GM19452 (cell line): ENCODE measurements around the gene LNPEP.
"Not testable (repeated sequence)": the region's sequence is repeated elsewhere in the genome, so short reads cannot be mapped to it uniquely, and the experiment has no call there.

Experiments used
- ATAC-seq: cut with Tn5 transposase; IDR thresholded peaks from one replicate; pipeline ENCODE4 v1.9.1; 2021; ENCODE audit not compliant: unreplicated experiment

LNPEP gene

GRCh38 chr5:96928931-96929708 lies 6.8 kb upstream of the LNPEP start:
- no peak for ATAC-seq

DNA sequence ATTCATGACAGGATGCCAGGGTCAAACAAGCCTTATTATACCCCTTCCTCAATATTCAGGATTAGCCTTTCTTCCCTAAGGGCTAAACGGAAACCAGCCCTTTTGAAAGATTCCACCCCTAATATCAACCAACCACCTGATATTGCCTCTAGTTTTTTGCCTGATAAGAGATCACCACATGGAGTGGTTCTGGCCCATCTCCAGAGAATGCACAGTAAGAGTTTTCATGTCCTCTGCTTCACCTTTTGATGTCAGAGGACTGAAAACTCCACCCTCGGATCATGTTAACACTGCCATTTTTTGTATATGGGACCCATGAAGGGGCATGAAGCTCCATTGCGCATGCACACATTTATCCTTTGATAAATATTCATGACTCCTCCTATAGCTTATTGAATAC lies 5.8 kb upstream of the LNPEP start:
- ATAC-seq, result no peak

DNA sequence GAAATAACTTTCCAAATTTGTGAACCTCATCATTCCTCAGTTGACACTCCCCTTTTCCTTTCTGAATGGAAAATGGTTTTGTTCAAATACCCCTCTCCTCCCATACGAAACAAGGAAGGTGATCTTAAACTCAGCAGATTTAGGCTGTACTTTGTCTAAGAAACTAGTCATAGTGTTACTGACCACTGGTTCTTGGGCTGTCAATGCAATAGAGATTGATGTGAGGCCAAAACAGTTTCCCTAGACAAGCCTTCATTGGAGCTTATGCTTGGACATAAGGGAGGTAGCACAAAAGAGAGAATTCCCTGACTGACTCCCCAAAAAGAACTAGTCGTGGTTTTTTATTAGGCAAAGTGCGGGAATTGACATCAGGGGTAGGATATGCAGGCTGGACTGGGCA lies 5.3 kb upstream of the LNPEP start:
- ATAC-seq, result no peak

DNA sequence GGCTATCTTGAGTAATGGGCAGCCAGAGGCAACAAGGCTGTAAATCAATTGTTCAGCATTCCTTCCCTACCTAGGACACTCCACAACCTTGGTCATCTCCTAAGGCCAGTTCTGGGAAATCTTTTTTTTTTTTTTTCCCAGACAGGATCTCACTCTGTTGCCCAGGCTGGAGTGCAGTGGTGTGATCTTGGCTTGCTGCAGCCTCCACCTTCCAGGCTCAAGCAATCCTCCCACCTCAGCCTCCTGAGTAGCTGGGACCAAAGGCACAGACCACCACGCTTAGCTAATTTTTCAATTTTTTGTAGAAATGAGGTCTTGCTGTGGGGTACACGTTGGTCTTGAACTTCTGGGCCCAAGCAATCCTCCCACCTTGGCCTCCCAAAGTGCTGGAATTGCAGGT lies 4.8 kb upstream of the LNPEP start:
- not testable (repeated sequence) for ATAC-seq

DNA sequence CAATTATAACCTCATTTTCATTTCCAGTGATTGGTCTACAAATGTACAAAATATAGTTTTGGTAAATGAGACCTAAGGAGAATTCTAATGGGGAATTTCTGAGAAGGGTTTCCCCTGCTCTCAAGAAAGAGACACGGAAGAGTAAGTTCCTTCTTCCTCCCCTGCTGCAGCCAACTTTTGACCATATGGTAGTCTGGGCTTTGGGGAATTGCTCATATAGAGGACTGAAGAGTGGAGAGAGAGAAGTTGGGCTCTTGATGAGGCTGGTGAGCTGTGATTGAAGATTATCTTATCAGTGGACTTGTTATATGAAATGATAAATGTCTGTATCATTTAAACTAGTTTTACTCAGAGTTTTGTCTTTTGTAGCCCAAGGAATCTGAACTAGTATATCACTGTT lies 4.3 kb upstream of the LNPEP start:
- no peak for ATAC-seq

DNA sequence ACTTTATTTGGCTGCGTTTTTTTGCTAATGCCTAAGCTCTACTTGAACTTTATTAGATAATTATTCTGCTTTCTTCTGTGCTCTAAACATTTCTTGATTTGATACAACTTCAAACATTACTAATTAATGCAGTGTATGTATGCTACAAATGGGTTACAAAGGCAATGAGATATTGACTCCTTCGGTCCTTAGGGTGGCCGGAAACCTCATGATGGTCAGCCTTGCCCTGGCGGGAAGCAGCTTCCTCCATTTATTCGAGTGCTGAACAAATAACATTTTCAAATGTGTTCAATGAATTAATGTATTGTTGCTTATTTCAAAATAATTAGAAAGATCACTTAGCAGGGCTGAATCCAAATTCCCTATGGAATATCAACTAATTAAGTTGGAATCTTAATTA lies 3.9 kb upstream of the LNPEP start:
- ATAC-seq, result no peak

DNA sequence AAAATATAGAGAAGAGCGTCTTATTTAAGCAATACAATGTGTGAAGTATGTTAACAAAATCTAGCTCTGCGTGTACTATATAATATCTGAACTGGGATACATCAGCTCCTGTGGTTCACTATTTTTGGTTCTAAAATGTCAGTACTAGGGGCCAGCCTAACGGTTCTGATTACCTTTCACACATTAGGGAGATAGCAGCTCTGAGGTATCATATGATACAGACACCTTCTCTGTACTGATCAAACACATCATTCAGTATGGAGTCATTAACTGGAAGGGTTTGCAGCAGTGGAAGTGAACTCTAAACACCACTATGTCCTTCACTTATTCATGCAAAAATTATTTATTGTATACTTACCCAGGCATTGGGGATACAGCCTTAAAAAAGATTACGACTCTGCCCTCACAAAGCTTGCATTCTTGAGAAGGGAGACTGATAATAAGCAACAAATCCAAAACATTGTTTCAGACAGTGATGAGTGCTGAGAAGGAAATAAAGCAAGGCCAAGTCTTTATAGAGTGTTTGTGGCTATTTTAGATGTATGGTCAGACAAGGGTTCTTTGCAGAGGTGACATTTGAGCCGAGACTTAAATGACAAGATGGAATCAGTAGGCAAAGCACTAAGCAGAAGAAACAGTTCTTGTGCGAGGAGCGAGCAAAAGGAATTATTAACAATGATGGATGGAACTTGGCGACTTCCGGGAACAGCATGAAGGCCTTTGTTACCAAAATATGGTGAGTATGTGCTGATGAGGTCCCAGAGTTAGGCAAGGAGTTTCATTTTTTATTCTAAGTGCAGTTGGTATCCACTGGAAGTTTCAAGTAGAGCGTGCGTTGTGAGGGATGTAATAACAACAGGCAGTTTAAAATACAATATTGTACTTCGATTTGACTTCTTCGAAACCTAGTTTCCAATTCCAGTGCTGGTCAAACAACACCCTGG lies 1.8 kb upstream of the LNPEP start:
- ATAC-seq, result no peak

DNA sequence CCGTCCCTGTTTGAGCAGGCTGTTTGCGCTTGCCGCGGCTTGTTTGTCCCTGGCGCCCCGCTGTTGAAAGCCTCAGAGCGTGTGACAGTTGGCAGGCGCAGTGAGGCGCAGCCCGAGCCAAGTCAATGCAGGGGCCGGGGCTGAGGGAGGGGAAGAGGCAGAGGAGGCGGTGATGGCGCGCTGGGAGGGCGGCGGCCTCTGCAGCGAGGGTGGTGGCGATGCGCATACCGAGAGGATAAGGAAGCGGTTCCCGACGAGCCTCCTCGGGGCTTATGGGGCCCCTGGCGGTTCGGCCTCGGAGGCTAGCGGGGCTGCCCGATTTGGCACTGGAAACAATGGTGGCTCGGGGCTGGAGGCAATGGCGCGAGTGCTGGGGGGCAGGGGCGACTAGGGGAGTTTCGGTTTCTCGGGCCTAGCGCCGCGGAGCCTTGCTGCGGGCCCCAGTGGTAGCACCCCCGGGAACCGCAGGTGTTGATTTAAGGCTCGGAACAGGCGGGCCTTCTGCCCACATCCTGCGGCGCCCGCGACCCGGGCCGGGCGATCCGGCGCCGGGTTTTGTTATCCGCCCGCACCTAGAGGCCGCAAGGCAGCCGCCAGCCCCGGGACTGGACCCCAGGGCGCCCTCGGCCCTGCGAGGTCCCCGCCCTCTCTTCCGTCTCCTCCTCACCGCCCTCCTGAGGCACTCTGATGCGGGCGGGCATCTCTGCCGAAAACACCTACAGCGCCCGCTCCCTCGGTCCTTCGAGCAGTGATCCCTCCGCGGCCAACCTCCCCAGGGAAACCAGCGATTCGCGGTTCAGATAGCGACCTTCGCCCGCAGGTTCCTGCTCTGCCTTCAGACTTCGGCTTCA lies 947 bp upstream of the LNPEP start:
- peak; percentile 61 for ATAC-seq

- ATAC-seq, result peak; percentile 26
Observed at GRCh38 chr5:96936431-96937320, 796 bp downstream of the LNPEP start.

- no peak for ATAC-seq
Observed at GRCh38 chr5:96940586-96940985, 4.7 kb downstream of the LNPEP start.

- no peak for ATAC-seq
Observed at GRCh38 chr5:96941140-96941539, 5.3 kb downstream of the LNPEP start.

DNA sequence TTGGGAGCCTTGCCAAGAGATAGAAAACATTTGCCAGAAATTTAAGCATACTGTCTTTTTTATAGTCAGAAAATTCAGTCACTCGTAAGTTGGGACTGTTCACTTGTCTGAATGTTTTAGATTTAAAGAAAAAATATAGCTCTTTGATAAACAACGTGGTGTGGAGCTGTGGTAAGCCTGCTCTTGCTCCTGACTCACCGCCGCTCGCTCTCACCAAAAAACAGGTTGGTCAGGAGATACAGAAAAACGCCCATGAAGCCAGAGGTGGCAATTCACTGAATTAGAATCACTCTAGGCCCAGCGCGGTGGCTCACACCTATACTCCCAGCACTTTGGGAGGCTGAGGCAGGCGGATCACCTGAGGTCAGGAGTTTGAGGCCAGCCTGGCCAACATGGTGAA lies 6.2 kb downstream of the LNPEP start:
- no peak for ATAC-seq

DNA sequence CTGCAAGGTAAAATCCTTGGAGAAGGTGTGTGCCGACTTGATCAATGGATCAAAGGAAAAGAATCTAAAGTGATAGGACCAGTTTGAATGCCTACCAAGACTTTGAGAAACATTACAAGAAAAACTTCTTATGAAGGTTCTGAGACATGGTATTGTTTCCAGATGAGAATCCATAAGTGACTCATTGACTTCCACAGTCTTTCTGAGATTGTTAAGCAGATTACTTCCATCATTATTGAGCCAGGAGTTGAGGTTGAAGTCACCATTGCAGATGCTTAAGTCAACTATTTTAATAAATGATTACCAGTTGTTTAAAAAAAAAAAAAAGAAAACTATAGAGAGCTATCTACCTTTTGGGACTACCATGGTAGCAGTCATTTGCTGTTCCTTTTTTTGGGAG lies 7.0 kb downstream of the LNPEP start:
- ATAC-seq, result no peak

GRCh38 chr5:96943799-96944198 lies 7.9 kb downstream of the LNPEP start:
- ATAC-seq, result no peak

GRCh38 chr5:96945144-96945897 lies 9.4 kb downstream of the LNPEP start:
- no peak for ATAC-seq

DNA sequence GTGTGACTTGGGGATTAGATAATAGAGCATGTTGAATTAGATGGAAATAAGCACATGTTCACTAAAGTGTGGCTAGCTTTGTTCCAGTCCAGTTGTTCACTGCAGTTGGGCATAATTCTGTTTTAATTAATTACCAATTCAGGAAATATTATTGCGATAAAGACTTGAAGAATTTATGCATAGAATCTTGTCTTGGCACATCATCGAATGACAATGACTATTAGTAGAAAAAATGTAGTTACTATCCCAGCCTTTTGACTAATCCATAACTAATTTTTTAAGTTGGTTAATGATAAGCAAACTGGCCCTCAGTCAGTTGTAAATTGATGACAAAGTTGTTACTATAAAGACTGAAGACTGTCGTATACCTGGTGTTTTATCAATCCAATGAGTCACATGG lies 10.5 kb downstream of the LNPEP start:
- ATAC-seq, result no peak

DNA sequence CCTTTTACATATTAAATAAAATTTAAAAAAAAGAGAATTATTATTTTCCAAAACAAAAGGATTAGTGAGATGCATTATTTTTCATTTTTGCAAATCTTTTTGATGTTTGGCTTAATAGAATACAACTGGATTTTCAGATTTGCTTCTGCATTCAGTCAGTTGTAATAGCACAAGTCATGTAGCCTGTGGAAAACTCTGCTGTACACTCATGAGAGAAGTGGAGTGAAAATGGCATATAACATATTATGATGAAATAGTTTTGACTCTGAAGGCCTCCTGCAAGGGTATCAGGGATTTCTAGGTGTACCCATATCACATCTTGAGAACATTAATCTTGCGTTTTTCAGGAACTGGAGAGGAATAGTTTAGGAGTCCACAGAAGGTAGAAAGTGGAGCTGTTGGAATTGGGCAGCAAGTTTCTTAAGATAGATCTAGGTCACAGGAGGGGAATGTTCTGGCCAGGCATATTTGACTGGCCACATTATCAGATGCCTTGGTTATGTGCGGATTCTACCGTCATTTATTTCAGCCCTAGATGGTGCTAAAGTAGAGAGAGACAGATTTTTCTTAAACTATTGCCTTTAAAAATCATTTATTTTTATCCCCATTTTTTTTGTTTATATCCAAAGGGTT lies 16.4 kb downstream of the LNPEP start:
- no peak for ATAC-seq

DNA sequence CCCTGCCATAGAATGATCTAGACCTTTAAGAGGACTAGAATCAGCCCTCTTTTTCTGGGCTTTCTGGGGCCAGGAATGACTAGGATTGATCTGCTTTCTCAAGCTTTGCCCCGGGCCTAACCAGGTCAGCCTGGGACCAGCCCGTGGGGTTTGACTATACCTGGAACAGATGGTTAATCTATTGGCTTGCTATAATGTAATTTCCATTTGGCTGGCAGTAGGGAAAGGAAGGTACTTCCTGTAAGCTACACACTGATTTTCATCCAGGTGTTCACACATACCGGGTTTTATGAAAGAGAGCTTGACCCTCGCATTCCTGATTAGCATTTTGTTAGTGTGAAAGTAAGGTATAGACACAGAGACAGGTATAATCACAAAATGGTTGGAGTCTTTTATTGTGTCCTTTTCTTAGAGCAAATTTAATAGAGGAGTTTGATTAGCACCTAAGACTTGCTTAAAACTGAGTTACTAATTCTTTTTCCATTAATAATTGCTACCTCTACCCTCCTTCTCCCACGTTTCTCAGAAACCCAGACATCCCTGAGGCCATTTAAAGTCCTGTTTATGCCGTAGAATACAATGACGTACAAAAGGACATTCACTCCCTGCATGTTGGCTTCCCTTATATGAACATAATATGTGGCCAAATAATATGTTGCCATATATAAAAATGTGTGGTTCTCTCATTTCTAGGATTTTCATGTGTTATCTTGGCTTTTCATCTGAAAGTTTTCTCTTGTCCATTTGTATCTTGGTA lies 17.3 kb downstream of the LNPEP start:
- ATAC-seq, result no peak
